Prostate gland (tissue), 2 donors: ENCODE data around the gene LAP3. TPM values are rescaled to one million over a fixed set of nuclear protein-coding genes. Genes with fewer than 3 reads are reported as not detected.

ENCODE experiments used
- DNase-seq: peaks from one replicate; pipeline ENCODE4 v3.0.0-alpha.2; 2019; ENCODE audit warnings: low spot score
- H3K27ac ChIP-seq, 2 donors: fragments of 200-600 bp; sonication (generic); 2 replicates each; pipeline ENCODE4 v1.5.1; 2017 to 2019
- H3K27me3 ChIP-seq: fragments of 200-600 bp; sonication (generic); replicated peaks from 2 replicates; pipeline ENCODE4 v1.5.1; 2019; ENCODE audit not compliant: insufficient read depth
- H3K36me3 ChIP-seq, 2 donors: fragments of 200-600 bp; sonication (generic); 1 replicate in 1 of 2; 2 replicates in 1 of 2; pipeline versions ENCODE4 v1.5.1 to v1.8.1; 2017 to 2019
- H3K4me1 ChIP-seq: fragments of 200-600 bp; sonication (generic); replicated peaks from 2 replicates; pipeline ENCODE4 v1.5.1; 2019
- H3K4me3 ChIP-seq, 2 donors: fragments of 200-600 bp; sonication (generic); 2 replicates each; pipeline ENCODE4 v1.5.1; 2017 to 2019
- H3K9me3 ChIP-seq: fragments of 200-600 bp; sonication (generic); 2 replicates; pipeline ENCODE4 v1.5.1; 2017
- CTCF ChIP-seq, 4 experiments: fragments of 200-600 bp in 2 of 4; fragments of 450-650 bp in 2 of 4; sonication (generic) in 2 of 4; IDR thresholded peaks; 1 replicate in 3 of 4; 2 replicates in 1 of 4; pipeline ENCODE4 v1.5.1; 2016 to 2019; ENCODE audit warnings: antibody characterized with exemption in 4 of 4, mild to moderate bottlenecking in 2 of 4, moderate library complexity in 2 of 4
- POLR2A ChIP-seq: fragments of 450-650 bp; IDR thresholded peaks from one replicate; pipeline ENCODE4 v1.6.1; 2016; ENCODE audit warnings: antibody characterized with exemption, mild to moderate bottlenecking
- POLR2AphosphoS5 ChIP-seq: sonication (generic); formaldehyde crosslinking; IDR thresholded peaks from one replicate; pipeline ENCODE4 v1.6.1; 2017; ENCODE audit warnings: antibody characterized with exemption
- WGBS: methylation state at CpG from one replicate; pipeline ENCODE4 v1.1.5; 2018; 5-methylcytosine and 5-hydroxymethylcytosine counted together
- intact Hi-C: fragments of 100-400 bp; cut with DNase I; formaldehyde crosslinking; loops from one replicate; pipeline ENCODE4 v1.14.2; 2022
- total RNA-seq, 2 donors: library from RNA; depleted of rRNA; stranded (reverse); fragments of >200 nt; gene quantifications; one replicate each; pipeline ENCODE4 v1.1.0, GENCODE V29; 2016

LAP3 gene
- total RNA-seq, 2 donors from 2014 or later = 55.8 to 98.1 TPM

GRCh38 chr4:17546222-17546621 is 30.8 kb upstream of the LAP3 start:
- H3K36me3 ChIP-seq = no peaks in the 10 kb centered on the region
- no peak for TF ChIP-seq CTCF (IDR thresholded peaks at IDR 0.05)
- no peak for TF ChIP-seq POLR2AphosphoS5
- TF ChIP-seq POLR2A = no peak
- H3K27me3 ChIP-seq = no peaks in the 10 kb centered on the region
- no peak overlapping the region for H3K27ac ChIP-seq
- H3K4me3 ChIP-seq = no peak overlapping the region
- no peaks in the 10 kb centered on the region for H3K9me3 ChIP-seq
- no peaks in the 10 kb centered on the region for H3K4me1 ChIP-seq
- DNase-seq = no peak
- intact Hi-C loops = loop anchor here (5.0 kb wide), 1 partner anchor 1046 kb away; no protein-coding TSS in a partner anchor
- WGBS = 89% methylated on average over 10 of the region's 10 CpGs

- DNase-seq = no peak
- H3K36me3 ChIP-seq = no peaks in the 10 kb centered on the region
- H3K4me1 ChIP-seq = no peaks in the 10 kb centered on the region
- intact Hi-C loops = loop anchor here (5.0 kb wide), 1 partner anchor 1046 kb away; no protein-coding TSS in a partner anchor
- TF ChIP-seq CTCF (IDR thresholded peaks at IDR 0.05) = no peak
- no peak for TF ChIP-seq POLR2AphosphoS5
- no peaks in the 10 kb centered on the region for H3K27me3 ChIP-seq
- H3K4me3 ChIP-seq = no peak overlapping the region
- WGBS = 84% methylated on average over 12 of the region's 12 CpGs
- H3K27ac ChIP-seq = no peak overlapping the region
- no peaks in the 10 kb centered on the region for H3K9me3 ChIP-seq
Observed at GRCh38 chr4:17546678-17547077, 30.3 kb upstream of the LAP3 start.

- H3K4me1 ChIP-seq = no peaks in the 10 kb centered on the region
- intact Hi-C loops = loop anchor here (10.0 kb wide), 1 partner anchor 254 kb away; no protein-coding TSS in a partner anchor
- no peaks in the 10 kb centered on the region for H3K27me3 ChIP-seq
- no peaks in the 10 kb centered on the region for H3K36me3 ChIP-seq
- 79% methylated on average over 3 of the region's 3 CpGs for WGBS
- no peaks in the 10 kb centered on the region for H3K9me3 ChIP-seq
- DNase-seq = no peak
- no peak overlapping the region for H3K27ac ChIP-seq
- no peak overlapping the region for H3K4me3 ChIP-seq
- no peak for TF ChIP-seq POLR2AphosphoS5
- no peak for TF ChIP-seq CTCF (IDR thresholded peaks at IDR 0.05)
- no peak for TF ChIP-seq POLR2A
Observed at GRCh38 chr4:17550549-17550948, 26.4 kb upstream of the LAP3 start.

- DNase-seq = no peak
- Histone ChIP-seq H3K9me3 (no peaks in the 10 kb centered on the region), H3K4me3 (no peak overlapping the region), H3K36me3 (no peaks in the 10 kb centered on the region), H3K27me3 (no peaks in the 10 kb centered on the region), H3K27ac (no peak overlapping the region), H3K4me1 (no peaks in the 10 kb centered on the region)
- 54% methylated on average over 5 of the region's 5 CpGs for WGBS
- intact Hi-C loops = loop anchor here (10.0 kb wide), 1 partner anchor 252 kb away; no protein-coding TSS in a partner anchor
- TF ChIP-seq CTCF (IDR thresholded peaks at IDR 0.05) = no peak
Observed at GRCh38 chr4:17552427-17552826, 24.6 kb upstream of the LAP3 start.

GRCh38 chr4:17554568-17554967 is 22.4 kb upstream of the LAP3 start:
- Histone ChIP-seq H3K36me3 (no peaks in the 10 kb centered on the region), H3K4me3 (no peak overlapping the region), H3K27ac (no peak overlapping the region), H3K4me1 (no peaks in the 10 kb centered on the region), H3K27me3 (no peaks in the 10 kb centered on the region), H3K9me3 (no peaks in the 10 kb centered on the region)
- 77% methylated on average over 4 of the region's 4 CpGs for WGBS
- intact Hi-C loops = loop anchor here (10.0 kb wide), 1 partner anchor 250 kb away; no protein-coding TSS in a partner anchor
- no peak for TF ChIP-seq CTCF (IDR thresholded peaks at IDR 0.05)
- no peak for TF ChIP-seq POLR2A
- no peak for TF ChIP-seq POLR2AphosphoS5
- DNase-seq = no peak
